Chondrocyte (in vitro differentiated cells): ENCODE results near the gene MRO. TPM values are rescaled to one million over a fixed set of nuclear protein-coding genes. Genes with fewer than 3 reads are reported as not detected.

Experiments used
- DNase-seq: peaks from one replicate; pipeline ENCODE4 v3.0.0; 2021; ENCODE audit warnings: mixed read lengths, low spot score
- H3K27ac Mint-ChIP-seq: one replicate; pipeline ENCODE4 v1.8.0; 2021; ENCODE audit warnings: mild to moderate bottlenecking, moderate library complexity, mixed read lengths; ENCODE audit not compliant: unreplicated experiment
- H3K27me3 Mint-ChIP-seq: 2 replicates; pipeline ENCODE4 v1.8.0; 2021; ENCODE audit warnings: low read depth, mixed read lengths
- H3K36me3 Mint-ChIP-seq: 2 replicates; pipeline ENCODE4 v1.8.0; 2021; ENCODE audit warnings: low read depth, mixed read lengths
- H3K4me1 Mint-ChIP-seq: 2 replicates; pipeline ENCODE4 v1.8.0; 2021; ENCODE audit warnings: low read depth, mild to moderate bottlenecking, mixed read lengths
- H3K4me3 Mint-ChIP-seq: one replicate; pipeline ENCODE4 v1.8.0; 2021; ENCODE audit warnings: mild to moderate bottlenecking, moderate library complexity, mixed read lengths; ENCODE audit not compliant: unreplicated experiment
- H3K9me3 Mint-ChIP-seq: 2 replicates; pipeline ENCODE4 v1.8.0; 2021; ENCODE audit warnings: low read depth, mixed read lengths
- total RNA-seq: library from RNA; stranded (reverse); gene quantifications from 3 replicates; pipeline ENCODE4 v1.2.1, GENCODE V29; 2021
- TF ChIP-seq, protein P1 (sequence below): fragments of 200-600 bp; sonication (generic); IDR thresholded peaks from 2 replicates; pipeline ENCODE4 v1.5.0; 2021; ENCODE audit warnings: antibody characterized with exemption, mild to moderate bottlenecking, moderate library complexity

MRO gene
- total RNA-seq, 1 donor from 2014 or later, result not detected

DNA sequence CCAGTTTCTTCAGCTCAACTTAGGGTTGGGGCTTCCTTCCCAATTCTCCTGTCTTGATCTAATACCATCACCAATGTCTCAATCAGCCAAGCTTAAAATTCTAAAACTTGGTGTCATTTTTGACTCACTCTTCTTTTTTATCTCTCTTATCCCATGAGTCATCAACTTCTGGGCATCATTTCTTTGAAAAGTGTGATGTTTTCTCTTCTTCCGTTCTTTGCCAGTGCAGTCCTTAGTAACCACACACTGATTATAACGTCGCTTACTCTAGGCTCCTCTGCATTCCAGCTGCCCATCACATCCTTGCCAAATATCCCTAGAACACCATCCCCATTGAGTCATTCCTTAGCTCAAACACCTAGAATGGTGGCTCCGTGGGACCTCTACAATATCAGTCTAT, 27.4 kb upstream of the MRO start:
- Mint-ChIP-seq H3K9me3 (no peaks in the 10 kb centered on the region), H3K27ac (no peak overlapping the region), H3K4me3 (no peak overlapping the region), H3K4me1 (peaks cover 3% of the 10 kb centered on the region), H3K27me3 (peaks cover 2% of the 10 kb centered on the region), H3K36me3 (no peaks in the 10 kb centered on the region)
- TF ChIP-seq, protein P1, sequence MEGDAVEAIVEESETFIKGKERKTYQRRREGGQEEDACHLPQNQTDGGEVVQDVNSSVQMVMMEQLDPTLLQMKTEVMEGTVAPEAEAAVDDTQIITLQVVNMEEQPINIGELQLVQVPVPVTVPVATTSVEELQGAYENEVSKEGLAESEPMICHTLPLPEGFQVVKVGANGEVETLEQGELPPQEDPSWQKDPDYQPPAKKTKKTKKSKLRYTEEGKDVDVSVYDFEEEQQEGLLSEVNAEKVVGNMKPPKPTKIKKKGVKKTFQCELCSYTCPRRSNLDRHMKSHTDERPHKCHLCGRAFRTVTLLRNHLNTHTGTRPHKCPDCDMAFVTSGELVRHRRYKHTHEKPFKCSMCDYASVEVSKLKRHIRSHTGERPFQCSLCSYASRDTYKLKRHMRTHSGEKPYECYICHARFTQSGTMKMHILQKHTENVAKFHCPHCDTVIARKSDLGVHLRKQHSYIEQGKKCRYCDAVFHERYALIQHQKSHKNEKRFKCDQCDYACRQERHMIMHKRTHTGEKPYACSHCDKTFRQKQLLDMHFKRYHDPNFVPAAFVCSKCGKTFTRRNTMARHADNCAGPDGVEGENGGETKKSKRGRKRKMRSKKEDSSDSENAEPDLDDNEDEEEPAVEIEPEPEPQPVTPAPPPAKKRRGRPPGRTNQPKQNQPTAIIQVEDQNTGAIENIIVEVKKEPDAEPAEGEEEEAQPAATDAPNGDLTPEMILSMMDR, result no peak
- DNase-seq, result no peak

DNA sequence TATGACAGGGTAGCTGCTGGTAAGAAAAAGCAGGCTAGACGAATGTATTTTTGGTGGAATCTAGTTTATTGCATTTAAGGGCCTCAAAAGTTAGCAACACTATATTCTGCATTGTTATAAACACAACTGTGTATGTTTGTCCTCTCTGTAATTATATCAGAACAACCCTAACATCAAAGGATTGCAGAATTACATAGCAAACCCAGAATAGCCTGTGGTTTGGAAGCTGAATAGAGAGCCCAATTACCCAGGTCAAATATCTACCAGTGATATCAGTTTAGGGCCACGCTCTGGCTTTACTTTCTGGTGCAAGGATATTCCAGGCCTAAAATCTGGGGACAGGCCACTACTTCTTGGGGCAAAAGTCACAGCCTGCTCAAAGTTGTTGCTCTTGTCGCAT, 25.1 kb upstream of the MRO start:
- H3K4me3 Mint-ChIP-seq, result no peak overlapping the region
- H3K9me3 Mint-ChIP-seq, result no peaks in the 10 kb centered on the region
- peaks cover 5% of the 10 kb centered on the region for H3K27me3 Mint-ChIP-seq
- no peaks in the 10 kb centered on the region for H3K36me3 Mint-ChIP-seq
- TF ChIP-seq, protein P1, result no peak
- H3K4me1 Mint-ChIP-seq, result peaks cover 3% of the 10 kb centered on the region
- DNase-seq, result no peak
- H3K27ac Mint-ChIP-seq, result no peak overlapping the region

DNA sequence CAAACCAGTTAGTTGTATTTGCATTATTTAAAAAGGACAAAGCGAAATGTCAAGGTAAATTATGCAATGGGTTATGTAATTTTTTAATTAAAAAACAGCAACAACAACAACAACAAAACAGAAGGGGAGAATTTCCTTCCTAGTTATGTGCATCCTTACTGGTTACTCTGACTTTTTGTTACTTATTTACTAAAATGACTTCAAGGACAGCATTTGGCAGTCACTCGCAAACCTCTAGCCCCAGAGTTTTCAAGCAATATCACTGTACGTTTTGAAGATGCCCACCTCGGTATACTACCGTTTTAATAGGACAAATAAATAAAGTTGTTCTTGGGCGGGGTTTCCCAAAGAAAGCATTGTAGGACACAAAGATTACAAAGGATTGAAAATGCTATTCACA, 24.7 kb upstream of the MRO start:
- no peak overlapping the region for H3K4me3 Mint-ChIP-seq
- no peaks in the 10 kb centered on the region for H3K9me3 Mint-ChIP-seq
- no peaks in the 10 kb centered on the region for H3K36me3 Mint-ChIP-seq

DNA sequence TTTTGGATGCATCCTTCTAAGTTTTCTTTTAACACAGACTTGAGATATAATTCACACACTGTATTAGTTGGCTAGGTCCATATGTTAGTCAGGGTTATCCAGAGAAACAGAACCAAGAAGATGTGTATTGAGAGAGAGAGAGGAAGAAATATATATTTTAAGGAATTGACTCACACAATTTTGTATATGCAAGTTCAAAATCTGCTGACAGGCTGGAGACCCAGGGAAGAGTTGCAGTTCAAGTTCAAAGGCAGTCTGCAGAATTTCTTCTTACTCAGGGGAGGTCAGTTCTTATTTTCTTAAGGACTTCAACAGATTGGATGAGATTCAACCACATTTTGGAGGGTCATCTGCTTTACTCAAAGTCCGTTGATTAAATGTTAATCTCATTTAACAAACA, 23.0 kb upstream of the MRO start:
- Mint-ChIP-seq H3K4me1 (no peaks in the 10 kb centered on the region), H3K4me3 (no peak overlapping the region), H3K27me3 (peaks cover 12% of the 10 kb centered on the region), H3K9me3 (no peaks in the 10 kb centered on the region), H3K36me3 (no peaks in the 10 kb centered on the region), H3K27ac (no peak overlapping the region)
- DNase-seq, result no peak
- TF ChIP-seq, protein P1, result no peak

More for the DNA sequence above, 24.7 kb upstream of the MRO start:
- DNase-seq, result no peak
- TF ChIP-seq, protein P1, result no peak
- Mint-ChIP-seq H3K27ac (no peak overlapping the region), H3K27me3 (peaks cover 8% of the 10 kb centered on the region), H3K4me1 (peaks cover 2% of the 10 kb centered on the region)

DNA sequence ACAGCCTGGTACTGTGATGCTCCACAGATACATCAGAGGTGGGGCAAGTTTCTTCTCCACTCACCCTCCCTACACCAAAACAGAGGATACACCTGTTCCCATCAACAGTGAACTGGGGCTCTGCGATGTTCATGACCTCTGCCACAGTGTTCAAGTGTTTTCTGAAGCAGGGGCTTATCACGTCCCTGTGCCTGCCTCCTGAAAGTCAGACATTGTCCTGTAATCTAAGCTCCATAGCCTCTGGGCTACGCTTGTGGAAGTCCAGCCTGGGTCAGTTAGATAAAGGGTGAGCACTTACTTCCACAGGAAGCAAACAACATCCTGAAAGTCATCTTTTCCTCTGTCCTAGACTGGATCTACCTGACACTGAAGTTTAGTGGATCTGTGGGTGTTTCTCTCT, 20.2 kb upstream of the MRO start:
- no peak for DNase-seq
- TF ChIP-seq, protein P1, result no peak
- Mint-ChIP-seq H3K27ac (no peak overlapping the region), H3K27me3 (peaks cover 10% of the 10 kb centered on the region), H3K36me3 (no peaks in the 10 kb centered on the region), H3K4me3 (no peak overlapping the region), H3K9me3 (no peaks in the 10 kb centered on the region), H3K4me1 (peaks cover 8% of the 10 kb centered on the region)
